Measurements from ENCODE around the gene RAB43. TPM values are rescaled to one million over a fixed set of nuclear protein-coding genes. Genes with fewer than 3 reads are reported as not detected.

RAB43 gene
- total RNA-seq, 1 donor from 2014 or later: 11.4 TPM

GRCh38 chr3:129047553-129047839 lies 74.1 kb downstream of the RAB43 start:
- no peak overlapping the region for H3K27ac Mint-ChIP-seq (ENCODE audit: unreplicated experiment)

GRCh38 chr3:129046732-129047552 lies 74.7 kb downstream of the RAB43 start:
- Mint-ChIP-seq H3K27ac (ENCODE audit: unreplicated experiment) (no peak overlapping the region), H3K4me3 (no peak overlapping the region), H3K36me3 (ENCODE audit: low read depth) (peaks cover 23% of the 10 kb centered on the region), H3K4me1 (no peaks in the 10 kb centered on the region), H3K27me3 (ENCODE audit: low read depth) (no peaks in the 10 kb centered on the region), H3K9me3 (peaks cover 17% of the 10 kb centered on the region)
- no peak for DNase-seq (ENCODE audit: low read depth, low spot score)
- TF ChIP-seq, protein P1, sequence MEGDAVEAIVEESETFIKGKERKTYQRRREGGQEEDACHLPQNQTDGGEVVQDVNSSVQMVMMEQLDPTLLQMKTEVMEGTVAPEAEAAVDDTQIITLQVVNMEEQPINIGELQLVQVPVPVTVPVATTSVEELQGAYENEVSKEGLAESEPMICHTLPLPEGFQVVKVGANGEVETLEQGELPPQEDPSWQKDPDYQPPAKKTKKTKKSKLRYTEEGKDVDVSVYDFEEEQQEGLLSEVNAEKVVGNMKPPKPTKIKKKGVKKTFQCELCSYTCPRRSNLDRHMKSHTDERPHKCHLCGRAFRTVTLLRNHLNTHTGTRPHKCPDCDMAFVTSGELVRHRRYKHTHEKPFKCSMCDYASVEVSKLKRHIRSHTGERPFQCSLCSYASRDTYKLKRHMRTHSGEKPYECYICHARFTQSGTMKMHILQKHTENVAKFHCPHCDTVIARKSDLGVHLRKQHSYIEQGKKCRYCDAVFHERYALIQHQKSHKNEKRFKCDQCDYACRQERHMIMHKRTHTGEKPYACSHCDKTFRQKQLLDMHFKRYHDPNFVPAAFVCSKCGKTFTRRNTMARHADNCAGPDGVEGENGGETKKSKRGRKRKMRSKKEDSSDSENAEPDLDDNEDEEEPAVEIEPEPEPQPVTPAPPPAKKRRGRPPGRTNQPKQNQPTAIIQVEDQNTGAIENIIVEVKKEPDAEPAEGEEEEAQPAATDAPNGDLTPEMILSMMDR (conservative IDR thresholded peaks at IDR 0.05): no peak

More at GRCh38 chr3:129047553-129047839, 74.1 kb downstream of the RAB43 start:
- Mint-ChIP-seq H3K4me3 (no peak overlapping the region), H3K27me3 (ENCODE audit: low read depth) (no peaks in the 10 kb centered on the region), H3K4me1 (no peaks in the 10 kb centered on the region), H3K9me3 (peaks cover 17% of the 10 kb centered on the region), H3K36me3 (ENCODE audit: low read depth) (peaks cover 17% of the 10 kb centered on the region)
- no peak for DNase-seq (ENCODE audit: low read depth, low spot score)
- TF ChIP-seq, protein P1 (conservative IDR thresholded peaks at IDR 0.05): no peak

DNA sequence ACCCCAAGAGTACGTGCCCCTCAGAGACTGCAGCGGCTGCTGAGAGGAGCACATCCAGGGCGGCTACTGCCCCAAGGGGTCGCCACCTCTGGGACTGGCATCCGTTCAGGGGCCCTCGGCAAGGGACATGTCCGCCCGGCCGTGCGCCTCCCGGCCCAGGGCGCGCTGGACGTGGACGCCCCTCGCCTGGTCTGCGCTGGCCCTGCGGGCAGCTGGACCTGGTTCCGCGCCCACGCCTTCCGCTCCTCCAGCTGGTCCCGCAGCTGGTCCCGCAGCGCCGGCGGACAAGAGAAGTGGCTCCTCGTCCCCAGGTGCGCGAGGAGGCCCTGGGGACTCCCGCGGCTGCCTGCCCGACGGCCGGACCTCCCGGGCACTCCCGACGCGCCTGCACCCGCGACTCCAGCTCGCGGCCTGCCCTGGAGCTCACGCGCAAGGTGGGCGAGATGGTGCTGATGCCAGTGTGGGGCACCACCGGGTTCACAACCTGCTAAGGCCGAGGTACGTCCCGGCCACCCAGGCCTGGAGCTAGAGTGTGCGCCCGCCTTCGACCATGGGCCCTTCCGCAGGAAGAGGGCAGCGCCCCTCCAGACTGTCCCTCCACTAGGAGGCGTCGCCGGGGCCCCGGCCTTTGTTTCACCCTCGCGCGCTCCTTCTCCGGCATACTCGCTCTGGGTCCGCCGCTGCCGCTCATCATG lies 75.4 kb downstream of the RAB43 start:
- H3K4me3 Mint-ChIP-seq: no peak overlapping the region
- peaks cover 17% of the 10 kb centered on the region for H3K9me3 Mint-ChIP-seq
- no peak for DNase-seq (ENCODE audit: low read depth, low spot score)
- no peaks in the 10 kb centered on the region for H3K4me1 Mint-ChIP-seq
- H3K27ac Mint-ChIP-seq (ENCODE audit: unreplicated experiment): no peak overlapping the region
- no peaks in the 10 kb centered on the region for H3K27me3 Mint-ChIP-seq (ENCODE audit: low read depth)
- TF ChIP-seq, protein P1 (conservative IDR thresholded peaks at IDR 0.05): no peak
- peaks cover 25% of the 10 kb centered on the region for H3K36me3 Mint-ChIP-seq (ENCODE audit: low read depth)

- DNase-seq (ENCODE audit: low read depth, low spot score): no peak
- TF ChIP-seq, protein P1 (conservative IDR thresholded peaks at IDR 0.05): no peak
- H3K9me3 Mint-ChIP-seq: peaks cover 17% of the 10 kb centered on the region
- H3K36me3 Mint-ChIP-seq (ENCODE audit: low read depth): peaks cover 27% of the 10 kb centered on the region
- H3K4me3 Mint-ChIP-seq: no peak overlapping the region
- no peaks in the 10 kb centered on the region for H3K4me1 Mint-ChIP-seq
- no peaks in the 10 kb centered on the region for H3K27me3 Mint-ChIP-seq (ENCODE audit: low read depth)
- no peak overlapping the region for H3K27ac Mint-ChIP-seq (ENCODE audit: unreplicated experiment)
These were observed 75.9 kb downstream of the RAB43 start for GRCh38 chr3:129045675-129046036.

- peaks cover 23% of the 10 kb centered on the region for H3K36me3 Mint-ChIP-seq (ENCODE audit: low read depth)
- TF ChIP-seq, protein P1 (conservative IDR thresholded peaks at IDR 0.05): no peak
- peaks cover 8% of the 10 kb centered on the region for H3K9me3 Mint-ChIP-seq
- DNase-seq (ENCODE audit: low read depth, low spot score): no peak
- H3K27me3 Mint-ChIP-seq (ENCODE audit: low read depth): no peaks in the 10 kb centered on the region
- H3K4me1 Mint-ChIP-seq: no peaks in the 10 kb centered on the region
- H3K4me3 Mint-ChIP-seq: no peak overlapping the region
- H3K27ac Mint-ChIP-seq (ENCODE audit: unreplicated experiment): peak overlapping the region; percentile 62
These were observed 80.9 kb downstream of the RAB43 start for GRCh38 chr3:129040579-129041300.

Data from neural crest cell (in vitro differentiated cells).